Stimulated activated naive CD8-positive, alpha-beta T cell treated with anti-CD3 and anti-CD28 coated beads, Interleukin-15, Interleukin-2, amounts not matched to agents 100 U/mL and 50 U/mL, for 24 hours (primary cell): ENCODE data around the gene KPNA1.

Experiments used
- ATAC-seq: fragments of 150-1000 bp; cut with Tn5 transposase; one replicate; pipeline ENCODE4 v1.10.0; 2021
- DNase-seq: peaks from one replicate; pipeline ENCODE4 v3.0.0; 2021

The KPNA1 gene

DNA sequence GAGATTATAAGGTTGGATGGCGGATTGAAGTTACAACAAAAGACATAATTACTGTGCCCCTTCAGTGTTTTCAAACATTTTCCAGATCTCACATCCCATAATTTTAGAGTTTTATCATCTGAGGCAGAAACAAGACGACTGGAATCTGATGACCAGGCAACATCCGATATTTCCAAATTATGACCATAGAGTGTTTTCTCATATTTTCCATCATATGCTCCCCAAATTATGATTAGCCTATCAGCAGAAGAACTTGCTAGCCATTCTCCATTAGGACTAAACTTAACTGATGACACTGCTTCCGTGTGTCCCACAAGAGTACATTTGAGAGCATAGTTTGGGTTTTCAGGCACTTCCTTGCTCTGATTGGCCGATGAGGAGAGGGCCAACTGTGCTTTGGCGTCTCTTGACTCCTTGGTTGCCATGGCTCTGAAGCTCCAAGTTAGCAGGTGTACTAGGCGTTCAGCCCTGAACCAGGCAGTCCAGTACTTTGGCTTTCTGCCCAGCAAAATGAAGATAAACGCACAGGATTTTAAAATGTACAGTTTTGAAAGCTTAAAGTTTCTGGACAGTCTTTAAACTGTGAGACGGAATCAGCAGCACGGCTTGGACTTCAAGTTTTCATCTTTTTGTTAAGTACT, 99.5 kb downstream of the KPNA1 start:
- ATAC-seq (peak; percentile 34), DNase-seq (peak; percentile 57)

DNA sequence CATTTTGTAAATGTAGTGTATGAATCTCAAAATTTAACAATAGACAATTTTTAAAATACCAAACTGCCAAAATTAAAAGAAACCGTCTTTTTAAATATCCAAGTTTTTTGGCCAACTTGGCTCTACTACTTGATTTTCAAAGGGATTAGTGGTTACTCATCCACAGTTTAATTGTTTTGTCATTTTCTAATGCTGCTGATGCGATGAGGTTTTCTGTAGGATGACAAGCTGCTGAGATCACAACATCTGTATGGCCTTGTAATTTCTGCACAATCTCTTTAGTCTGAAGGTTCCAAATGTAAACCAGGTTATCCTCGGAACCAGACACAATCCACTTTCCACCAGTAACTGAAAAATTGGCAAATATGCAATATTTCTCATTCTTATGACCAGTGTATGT, 100.3 kb downstream of the KPNA1 start:
- no peak for ATAC-seq

DNA sequence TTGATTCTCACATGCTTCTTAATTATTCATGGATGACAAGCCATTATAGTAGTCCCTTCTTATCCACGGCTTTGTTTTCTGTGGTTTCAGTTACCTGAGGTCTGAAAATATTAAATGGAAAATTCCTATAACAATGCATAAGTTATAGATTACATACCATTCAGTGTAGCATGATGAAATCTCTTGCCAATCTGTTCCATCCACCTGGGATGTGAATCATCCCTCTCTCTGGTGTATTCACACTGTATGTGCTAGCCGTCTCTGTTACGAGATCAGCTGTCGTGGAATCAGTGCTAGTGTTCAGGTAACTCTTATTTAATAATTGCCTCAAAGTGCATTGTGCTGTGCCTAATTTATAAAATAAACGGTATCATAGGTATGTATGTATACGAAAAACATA, 104.1 kb downstream of the KPNA1 start:
- no peak for DNase-seq
- peak; percentile 67 for ATAC-seq

More for the DNA sequence above, 100.3 kb downstream of the KPNA1 start:
- no peak for DNase-seq

DNA sequence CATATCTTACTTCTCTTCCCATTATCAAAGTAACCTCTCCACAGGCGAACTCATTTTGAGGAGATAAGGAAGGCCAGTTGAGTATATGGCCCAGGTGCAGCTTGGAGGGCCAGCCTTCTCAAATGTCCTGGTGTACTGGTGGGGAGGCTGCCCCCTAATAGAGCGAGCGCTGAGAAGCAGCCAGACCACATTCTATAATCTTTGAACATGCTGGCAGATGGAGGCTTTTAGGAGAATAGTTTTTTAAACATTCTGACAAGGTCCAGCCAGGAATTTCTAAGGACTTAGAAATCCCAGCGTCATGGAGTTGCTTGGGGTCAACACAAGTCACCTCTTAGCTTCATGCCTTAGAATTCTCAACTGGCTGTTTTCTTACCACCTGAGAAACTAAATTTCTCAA, 104.6 kb downstream of the KPNA1 start:
- no peak for DNase-seq
- no peak for ATAC-seq

DNA sequence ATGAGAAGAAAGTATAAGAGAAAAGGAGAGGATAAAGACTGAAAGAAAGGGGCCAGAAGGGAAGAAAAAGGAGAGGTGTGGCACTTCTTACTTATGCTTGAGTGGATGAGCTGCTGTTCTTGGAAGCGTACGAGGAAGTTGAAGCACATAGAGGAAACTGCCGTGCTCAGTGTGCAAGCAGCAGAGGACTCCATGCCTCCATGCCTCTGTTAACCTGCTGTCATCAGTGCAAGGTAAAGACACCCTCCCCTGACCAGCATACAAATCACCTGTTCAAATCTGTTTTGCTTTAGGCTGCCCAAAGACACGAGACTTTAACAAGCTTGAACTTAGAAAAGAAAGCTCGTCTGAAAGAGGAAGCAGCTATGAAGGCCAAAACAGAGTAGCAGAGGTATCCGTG, 105.3 kb downstream of the KPNA1 start:
- DNase-seq (no peak), ATAC-seq (no peak)

DNA sequence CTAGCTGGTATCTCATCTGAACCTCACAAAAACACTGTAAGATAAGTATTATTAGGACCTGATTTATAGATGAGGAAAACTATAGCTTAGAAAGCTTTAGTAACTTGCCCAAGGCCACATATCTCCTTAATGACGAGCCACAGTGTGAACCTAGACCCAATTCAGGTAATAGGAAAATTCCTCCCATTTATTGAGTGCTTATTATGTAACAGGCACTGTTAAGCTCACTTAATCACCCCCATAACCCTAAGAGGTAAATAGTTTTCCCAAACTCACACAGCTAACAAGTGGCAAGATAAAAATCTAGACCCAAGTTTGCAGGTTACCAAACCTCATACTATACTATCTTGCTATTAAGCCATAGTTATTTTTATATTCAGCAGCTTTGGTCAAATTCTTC, 106.8 kb downstream of the KPNA1 start:
- ATAC-seq: no peak
- no peak for DNase-seq

DNA sequence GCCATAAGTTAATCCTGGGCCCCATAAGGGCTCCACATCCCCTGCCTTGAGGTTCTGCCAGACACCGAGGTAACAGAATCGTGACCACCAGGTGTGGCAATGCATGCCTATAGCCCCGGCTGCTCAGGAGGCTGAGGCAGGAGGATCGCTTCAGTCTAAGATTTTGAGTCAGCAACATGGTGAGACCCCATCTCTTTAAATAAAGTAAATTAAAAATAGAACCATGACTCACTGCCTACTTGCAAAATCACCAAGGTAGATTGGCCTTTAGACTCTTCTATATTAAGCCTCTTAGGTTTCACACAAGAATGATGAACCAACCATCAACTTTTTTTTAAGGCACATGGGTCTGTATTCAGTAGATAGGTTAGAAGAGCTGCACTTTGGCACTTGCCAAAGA, 108.5 kb downstream of the KPNA1 start:
- ATAC-seq (peak; percentile 66), DNase-seq (peak; percentile 31)

DNA sequence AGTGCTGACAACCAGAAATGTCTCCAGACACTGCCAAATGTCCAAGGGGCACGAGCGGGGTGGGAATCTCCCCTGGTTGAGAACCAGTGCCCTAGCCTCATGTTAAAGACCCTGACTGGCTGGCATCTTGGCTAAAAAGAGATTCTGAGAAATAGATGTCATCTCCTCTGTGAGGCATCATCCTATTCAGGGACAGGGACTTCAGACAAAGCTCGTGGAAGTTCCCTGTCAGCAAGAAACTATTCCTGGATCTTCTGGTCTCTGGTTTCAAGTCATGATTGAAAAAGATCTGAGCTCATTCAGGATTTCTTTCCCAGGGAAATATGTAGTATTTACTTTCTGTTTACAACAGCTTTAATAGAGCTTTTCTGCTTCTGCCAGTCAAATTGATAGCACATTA, 109.7 kb downstream of the KPNA1 start:
- ATAC-seq (no peak), DNase-seq (no peak)

DNA sequence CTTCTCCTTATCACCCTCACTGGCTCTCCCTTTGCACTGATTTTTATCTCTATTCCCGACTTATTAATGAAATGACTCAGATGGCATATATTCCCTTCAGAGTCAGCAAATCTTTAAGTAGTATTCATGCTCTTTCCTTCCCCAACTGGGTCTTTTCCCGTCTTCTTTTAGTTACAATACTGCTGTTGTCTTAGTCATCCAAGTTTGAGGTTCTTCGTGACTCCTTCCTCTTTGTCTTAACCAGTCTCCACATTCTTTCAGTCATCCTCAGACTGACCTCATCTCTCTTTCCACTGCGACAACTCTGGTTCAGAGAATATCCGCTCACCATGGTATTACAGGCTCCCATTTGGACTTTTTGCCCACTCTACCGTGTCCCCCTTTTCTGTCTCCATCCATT, 111.2 kb downstream of the KPNA1 start:
- DNase-seq (no peak), ATAC-seq (no peak)

DNA sequence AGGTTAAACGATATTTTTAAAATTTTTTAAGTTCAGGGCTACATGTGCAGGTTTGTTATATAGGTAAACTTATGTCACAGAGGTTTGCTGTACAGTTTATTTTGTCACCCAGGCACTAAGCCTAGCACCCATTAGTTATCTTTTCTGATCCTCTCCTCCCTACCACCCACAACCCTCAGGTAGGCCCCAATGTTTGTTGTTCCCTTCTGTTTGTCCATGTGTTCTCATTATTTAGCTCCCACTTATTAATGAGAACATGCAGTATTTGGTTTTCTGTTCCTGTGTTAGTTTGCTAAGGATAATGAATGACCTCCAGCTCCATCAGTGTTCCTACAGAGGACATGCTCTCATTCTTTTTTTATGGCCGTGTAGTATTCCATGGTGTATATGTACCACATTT, 115.8 kb downstream of the KPNA1 start:
- DNase-seq (no peak), ATAC-seq (no peak)

DNA sequence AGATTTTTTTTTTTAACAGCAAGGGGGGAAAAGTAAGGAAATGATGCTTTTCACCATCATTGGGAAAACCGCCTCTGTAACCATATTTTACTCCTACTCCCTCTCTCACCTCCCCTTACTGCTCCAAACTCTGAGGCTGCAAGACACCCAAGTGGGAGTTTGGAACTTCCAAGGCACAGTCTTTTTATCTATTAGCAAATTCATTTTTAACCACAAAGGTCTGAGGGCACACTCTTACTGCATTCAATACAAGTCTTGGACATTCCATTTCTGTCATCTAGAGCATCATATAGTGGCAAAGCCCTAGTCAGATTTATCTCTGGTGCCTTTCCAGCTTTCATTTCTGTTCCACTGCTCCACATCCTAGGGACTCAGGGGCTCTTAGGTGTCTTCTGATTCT, 117.5 kb downstream of the KPNA1 start:
- ATAC-seq (no peak), DNase-seq (no peak)

DNA sequence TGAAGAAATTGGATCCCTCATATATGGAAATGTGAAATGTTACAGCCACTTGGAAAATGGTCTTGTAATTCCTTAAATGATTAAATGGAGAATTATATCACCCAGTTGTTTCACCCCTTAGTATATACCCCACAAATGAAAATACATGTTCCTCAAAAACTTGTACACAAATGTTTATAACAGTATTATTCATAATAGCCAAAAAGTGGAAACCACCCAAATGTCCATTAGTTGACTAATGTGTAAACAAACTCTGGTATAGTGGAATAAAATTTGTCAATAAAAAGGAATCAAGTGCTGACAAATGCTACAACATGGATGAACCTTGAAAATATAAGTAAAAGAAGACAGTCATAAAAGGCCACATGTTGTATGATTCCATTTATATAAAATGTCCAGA, 118.2 kb downstream of the KPNA1 start:
- DNase-seq: no peak
- ATAC-seq: no peak

DNA sequence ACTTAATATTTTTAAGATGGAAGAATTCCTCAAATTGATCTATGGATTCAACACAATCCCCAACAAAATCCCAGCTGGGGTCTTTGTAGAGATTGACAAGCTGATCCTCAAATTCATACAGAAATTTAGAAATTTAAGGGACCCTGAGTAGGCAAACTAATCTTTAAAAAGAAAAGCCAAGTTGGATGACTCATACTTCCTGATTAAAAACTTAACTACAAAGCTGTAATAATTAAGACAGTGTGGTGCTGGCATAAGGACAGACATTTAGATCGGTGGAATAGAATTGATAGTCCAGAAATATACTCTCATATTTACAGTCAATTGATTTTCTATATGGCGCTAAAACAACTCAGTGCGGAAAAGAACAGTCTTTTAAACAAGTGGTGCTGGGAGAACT, 119.2 kb downstream of the KPNA1 start:
- DNase-seq: no peak

DNA sequence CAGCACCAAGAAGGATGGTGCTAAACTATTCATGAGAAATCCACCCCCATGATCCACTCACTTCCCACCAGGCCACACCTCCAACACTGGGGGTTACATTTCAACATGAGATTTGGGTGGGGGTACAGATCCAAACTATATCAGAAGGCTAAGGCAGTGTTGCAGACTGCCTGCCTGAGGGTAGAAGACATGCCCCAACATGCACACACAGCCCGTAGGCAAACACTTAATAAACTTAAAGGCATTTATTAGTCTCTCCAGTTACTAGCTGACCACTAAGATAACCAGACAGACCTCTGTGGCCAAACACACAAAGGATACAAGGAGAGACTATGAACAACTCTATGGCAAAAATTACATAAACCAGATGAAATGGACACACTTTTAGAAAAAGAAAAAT, 120.6 kb downstream of the KPNA1 start:
- ATAC-seq (no peak), DNase-seq (no peak)

More for the DNA sequence above, 119.2 kb downstream of the KPNA1 start:
- no peak for ATAC-seq

DNA sequence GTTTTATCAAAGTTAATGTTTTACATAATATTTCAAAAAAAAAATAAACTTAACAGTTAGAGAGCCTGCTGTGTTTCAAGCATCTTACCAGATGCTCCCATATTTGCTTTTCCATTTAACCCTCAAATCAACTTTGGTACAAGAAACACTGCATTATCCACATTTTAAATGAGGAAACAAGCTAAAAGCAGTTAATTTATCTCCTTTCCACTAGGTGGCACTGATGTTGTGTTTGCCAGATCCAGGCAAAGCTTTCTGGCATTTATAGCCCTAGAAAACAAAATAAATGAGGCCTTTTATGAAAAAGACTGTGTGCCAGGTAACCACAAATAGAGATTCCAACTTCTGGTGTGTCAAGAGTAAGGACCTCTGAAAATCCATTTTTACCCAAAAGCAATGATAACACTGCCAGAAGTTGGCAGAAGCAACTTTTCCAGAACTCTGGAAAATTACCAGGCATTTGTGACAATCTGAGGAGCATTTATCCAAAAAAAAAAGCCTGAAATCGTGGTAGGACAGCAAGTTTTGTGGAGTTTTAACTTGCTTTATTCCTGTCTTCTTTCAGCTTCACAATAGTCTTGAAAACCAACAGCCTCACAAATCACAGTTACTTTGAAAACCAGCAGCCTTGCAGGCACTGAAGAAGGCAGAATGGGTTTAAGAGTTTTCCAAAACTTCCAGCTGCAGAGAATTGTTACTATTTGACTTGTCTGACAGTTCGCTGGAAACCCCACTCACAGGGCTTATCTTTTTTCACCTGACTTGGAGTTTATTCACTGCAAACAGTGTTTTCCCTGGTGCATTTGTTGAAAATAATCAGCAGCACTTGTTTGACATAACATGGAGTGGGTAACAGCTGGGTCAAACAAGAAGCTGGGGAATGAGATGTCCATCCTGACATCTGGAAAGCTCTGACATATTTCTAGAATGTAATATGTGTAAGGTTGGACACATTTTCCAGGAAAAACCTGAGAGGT, 121.6 kb downstream of the KPNA1 start:
- ATAC-seq (no peak), DNase-seq (no peak)

DNA sequence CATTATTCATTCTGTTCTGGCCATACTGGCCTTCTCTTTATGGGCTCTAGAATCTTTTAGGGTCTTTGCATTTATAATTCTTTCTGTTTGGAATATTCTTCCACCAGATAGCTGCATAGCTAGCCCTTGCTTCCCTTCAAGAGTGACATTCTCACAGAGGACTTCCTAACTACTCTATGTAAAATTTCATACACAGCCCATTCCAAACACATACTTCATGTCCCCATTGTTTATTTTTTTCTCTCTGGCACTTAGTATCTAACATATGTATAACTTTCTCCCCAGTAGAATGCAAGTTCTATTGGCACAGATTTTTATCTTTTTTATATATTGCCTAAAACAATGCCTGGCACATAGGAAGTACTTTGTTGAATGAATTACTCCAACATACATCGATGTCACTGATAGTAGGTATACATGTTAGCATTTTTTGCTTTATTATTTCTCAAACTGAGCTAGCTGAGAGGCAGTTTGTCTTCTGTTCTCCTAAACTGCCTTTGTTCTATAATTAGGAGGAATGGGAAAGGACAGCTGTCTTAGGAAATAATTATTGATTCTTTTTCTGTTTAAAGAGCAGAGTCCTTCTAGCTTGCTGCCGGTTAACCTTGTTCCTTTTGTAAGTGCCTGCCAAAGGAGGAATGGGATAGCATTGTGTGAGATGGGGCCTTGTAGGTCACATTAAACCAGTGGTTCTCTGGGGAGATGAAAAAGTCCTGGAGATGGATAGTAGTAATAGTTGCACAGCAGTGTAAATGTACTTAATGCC, 122.9 kb downstream of the KPNA1 start:
- no peak for DNase-seq
- no peak for ATAC-seq

DNA sequence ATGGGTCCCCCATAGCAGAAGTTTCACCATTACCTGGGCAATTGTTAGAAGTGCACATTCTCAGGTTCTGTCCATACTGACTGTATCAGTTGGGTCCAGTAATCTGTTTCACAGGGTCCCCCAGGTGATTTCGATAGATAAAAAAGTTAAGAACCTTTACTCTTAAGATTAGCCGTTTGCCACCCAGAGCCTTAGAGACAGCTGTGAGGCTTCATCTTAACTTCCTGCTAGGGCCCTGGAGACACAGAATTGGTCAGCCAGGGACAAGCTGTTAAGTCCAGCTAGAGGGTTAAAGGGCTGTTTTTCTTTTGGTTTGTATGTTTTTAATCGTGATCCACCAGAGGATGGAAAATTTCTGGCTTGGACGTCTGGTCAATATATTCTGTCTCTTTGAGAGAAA, 124.1 kb downstream of the KPNA1 start:
- ATAC-seq (no peak), DNase-seq (no peak)

DNA sequence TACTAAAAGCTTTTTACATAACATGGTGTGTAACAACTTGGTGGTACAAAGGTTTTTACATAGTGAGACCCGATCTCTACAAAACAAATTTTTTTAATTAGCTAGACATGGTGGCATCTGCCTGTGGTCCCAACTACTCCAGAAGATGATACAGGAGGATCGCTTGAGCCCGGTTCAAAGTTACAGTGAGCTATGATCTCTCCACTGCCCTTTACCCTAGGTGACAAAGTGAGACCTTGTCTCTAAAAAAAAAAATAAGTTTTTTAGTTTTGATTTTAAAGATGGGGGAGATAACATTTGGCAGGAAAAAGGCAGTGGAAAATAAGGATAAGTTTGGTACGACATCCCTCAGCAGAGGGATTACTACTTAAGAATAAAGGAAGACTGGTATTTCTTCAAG, 124.8 kb downstream of the KPNA1 start:
- ATAC-seq: no peak
- no peak for DNase-seq

DNA sequence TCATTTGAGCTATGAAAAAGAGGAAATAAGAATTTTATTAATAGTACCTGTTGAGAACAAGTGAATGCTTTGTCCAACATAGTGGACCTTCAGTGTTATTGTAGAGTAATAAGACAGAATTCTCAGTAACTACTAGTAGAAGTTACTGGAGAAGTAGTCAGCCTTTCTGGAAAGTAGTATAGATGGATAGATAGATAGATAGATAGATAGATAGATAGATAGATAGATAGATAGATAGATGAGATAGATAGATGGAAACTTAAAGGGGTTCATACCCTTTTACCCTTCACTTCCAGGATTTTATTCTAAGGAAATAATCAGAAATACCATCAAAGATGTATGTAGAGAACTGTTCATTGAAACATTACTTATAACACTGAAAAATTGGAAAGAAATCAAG, 125.5 kb downstream of the KPNA1 start:
- no peak for DNase-seq

DNA sequence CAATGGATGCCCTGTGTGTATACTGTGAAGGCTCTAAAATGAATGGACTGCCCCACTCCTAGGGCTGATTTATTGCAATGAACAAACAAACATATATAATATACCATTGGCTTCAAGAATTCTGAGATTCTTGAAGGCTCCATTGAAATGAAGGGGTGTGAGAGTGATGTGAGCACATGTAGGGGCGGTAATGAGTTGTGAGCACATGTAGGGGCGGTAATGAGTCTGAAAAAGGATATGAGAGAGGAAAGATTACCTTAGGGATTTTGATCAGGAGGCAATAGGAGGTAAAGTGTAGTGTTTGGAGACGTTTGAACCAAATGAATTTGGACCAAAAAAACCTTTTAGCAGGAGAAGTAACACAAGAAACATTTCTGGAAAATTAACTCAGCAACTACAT, 127.0 kb downstream of the KPNA1 start:
- no peak for ATAC-seq

More for the DNA sequence above, 125.5 kb downstream of the KPNA1 start:
- no peak for ATAC-seq

DNA sequence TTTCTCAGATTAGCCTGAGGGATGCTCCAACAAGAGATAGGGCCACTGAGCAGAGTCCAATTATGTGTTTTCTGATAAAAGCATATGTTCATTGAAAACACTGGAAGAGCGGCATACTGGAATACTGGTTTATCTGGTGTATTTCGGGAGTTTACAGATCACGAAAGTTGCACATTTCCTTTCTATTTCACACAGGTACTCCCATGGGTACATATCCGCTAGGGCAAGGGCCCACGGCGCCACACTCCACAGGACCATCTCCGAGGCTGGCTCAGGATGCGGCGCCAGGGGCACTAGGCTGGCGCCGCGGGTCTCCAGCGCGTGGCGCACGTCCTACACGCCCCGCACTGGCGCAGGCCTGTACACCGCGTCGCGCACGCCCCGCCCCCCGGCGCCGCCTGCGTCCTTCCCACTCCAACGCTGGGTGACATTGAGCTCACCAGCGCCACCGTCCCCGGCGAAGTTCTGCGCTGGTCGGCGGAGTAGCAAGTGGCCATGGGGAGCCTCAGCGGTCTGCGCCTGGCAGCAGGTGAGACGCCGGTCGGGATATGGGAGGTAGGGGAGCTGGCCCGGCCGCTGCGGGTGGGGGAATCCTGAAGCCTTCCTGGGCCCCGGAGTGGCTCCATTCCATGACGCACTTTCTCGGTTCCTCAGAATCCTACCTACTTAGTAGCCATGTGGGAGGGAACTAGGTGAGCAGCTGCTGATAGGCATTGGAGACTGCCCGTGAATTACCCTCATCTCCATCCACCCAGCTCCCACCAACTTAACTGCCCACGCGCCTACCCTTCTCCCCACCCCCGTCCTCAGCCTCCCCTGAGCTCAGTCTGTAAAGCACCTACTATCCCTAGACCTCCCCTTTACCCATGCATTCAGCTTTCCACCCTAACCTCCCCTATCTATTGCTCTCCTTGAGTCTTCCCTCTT, 130.7 kb downstream of the KPNA1 start, which contains the start of gene FAM162A:
Gene FAM162A (plus strand): TSS at position 412 of the 927 bp plus-strand sequence. CDS start 84 bp downstream, at position 496.
- peak; percentile 94 for DNase-seq
- ATAC-seq: peak; percentile 95

More for the DNA sequence above, 127.0 kb downstream of the KPNA1 start:
- DNase-seq: no peak
